K562 (cell line): Measurements from ENCODE around the gene LYVE1. TPM values are rescaled to one million over a fixed set of nuclear protein-coding genes. Genes with fewer than 3 reads are reported as not detected.

Experiments
- ATAC-seq: fragments of 200-7000 bp; cut with Tn5 transposase; 3 replicates; pipeline ENCODE4 v1.9.1; 2020; ENCODE audit warnings: moderate library complexity
- BruUV-seq: library from RNA; stranded (reverse); fragments of 400-500 nt; replicated peaks from 2 replicates; lab custom pipeline; 2021; lab: Mats Ljungman, UMichigan
- CTCF ChIA-PET: fragments of 300-600 bp; formaldehyde crosslinking; extraction: SDS; loops from one replicate; lab custom pipeline; 2021; ENCODE audit warnings: low intra/inter-chr PET ratio; lab: Yijun Ruan, JAX
- POLR2A ChIA-PET: fragments of 300-600, 350-650 bp; sonication (Branson Sonifier 250); formaldehyde crosslinking; extraction: SDS; loops from one replicate; lab custom pipeline; 2021; ENCODE audit warnings: antibody characterized with exemption, inconsistent platforms; lab: Yijun Ruan, JAX
- DNase-seq, 4 experiments: peaks; one replicate each; pipeline versions ENCODE4 v3.0.0 to v3.0.0-alpha.2; 2011 to 2018; ENCODE audit warnings: low spot score in 3 of 4, mixed read lengths in 3 of 4; ENCODE audit errors: extremely low read depth in 1 of 4
- FAIRE-seq: peaks from 2 replicates; lab custom pipeline; 2011; peaks lifted over from hg19 to GRCh38; lab: Jason Lieb, UNC
- H2AFZ ChIP-seq: 2 replicates; pipeline ENCODE4 v1.6.0; 2011; ENCODE audit warnings: low read depth, low read length, control low read depth, inconsistent platforms
- H3K27ac ChIP-seq: fragments of 200-600 bp; 3 replicates; pipeline ENCODE4 v1.8.0; 2011; ENCODE audit warnings: low read depth, mild to moderate bottlenecking, control low read depth, inconsistent platforms, low read length, moderate library complexity, mixed read lengths; ENCODE audit errors: extremely low read depth
- H3K27me3 ChIP-seq, 2 experiments: fragments of 300-600 bp in 1 of 2; 2 replicates in 1 of 2; 3 replicates in 1 of 2; pipeline versions ENCODE4 v1.6.0 to v1.8.0; 2011; ENCODE audit warnings: inconsistent platforms in 2 of 2, low read length in 2 of 2, mild to moderate bottlenecking in 1 of 2, mixed read lengths in 1 of 2, moderate library complexity in 1 of 2; ENCODE audit not compliant: control insufficient read depth in 2 of 2, insufficient read depth in 2 of 2
- H3K36me3 ChIP-seq: fragments of 300-600 bp; 3 replicates; pipeline ENCODE4 v1.8.0; 2011; ENCODE audit warnings: mild to moderate bottlenecking, low read length, inconsistent platforms; ENCODE audit not compliant: control insufficient read depth, insufficient read depth
- H3K4me1 ChIP-seq, 2 experiments: fragments of 200-600 bp in 1 of 2; replicated peaks in 1 of 2; 2 replicates in 1 of 2; 3 replicates in 1 of 2; pipeline versions ENCODE4 v1.5.1 to v1.8.0; 2011; ENCODE audit warnings: inconsistent platforms in 2 of 2, low read length in 2 of 2, mild to moderate bottlenecking in 1 of 2, mixed read lengths in 1 of 2, moderate library complexity in 1 of 2; ENCODE audit not compliant: control insufficient read depth in 2 of 2, insufficient read depth in 2 of 2
- H3K4me2 ChIP-seq: 2 replicates; pipeline ENCODE4 v1.6.1; 2011; ENCODE audit warnings: low read length, control low read depth, inconsistent platforms, mixed read lengths; ENCODE audit not compliant: insufficient read depth
- H3K4me3 ChIP-seq: fragments of 200-600 bp; sonication (generic), shearing (Covaris generic); 2 replicates; pipeline ENCODE4 v1.5.1; 2016; ENCODE audit warnings: control low read depth, inconsistent platforms
- H3K79me2 ChIP-seq: fragments of 200-600 bp; 3 replicates; pipeline ENCODE4 v1.8.0; 2011; ENCODE audit warnings: low read length, inconsistent platforms; ENCODE audit not compliant: control insufficient read depth, insufficient read depth
- H3K9ac ChIP-seq, 2 experiments: 2 replicates each; pipeline versions ENCODE4 v1.6.0 to v1.6.1; 2011; ENCODE audit warnings: low read depth in 2 of 2, low read length in 2 of 2, control low read depth in 1 of 2, inconsistent platforms in 1 of 2, mild to moderate bottlenecking in 1 of 2, mixed read lengths in 1 of 2; ENCODE audit not compliant: insufficient read depth in 1 of 2
- H3K9me1 ChIP-seq: one replicate; pipeline ENCODE4 v1.6.0; 2011; ENCODE audit warnings: inconsistent platforms, mild to moderate bottlenecking, low read length, moderate library complexity; ENCODE audit not compliant: control insufficient read depth, insufficient read depth
- H3K9me3 ChIP-seq: replicated peaks from 2 replicates; pipeline ENCODE4 v1.5.1; 2011; ENCODE audit warnings: low read depth, low read length, inconsistent platforms; ENCODE audit not compliant: control insufficient read depth, insufficient read depth
- H4K20me1 ChIP-seq: replicated peaks from 2 replicates; pipeline ENCODE4 v1.6.1; 2011; ENCODE audit warnings: low read length, inconsistent platforms, mixed read lengths; ENCODE audit not compliant: control insufficient read depth, insufficient read depth
- HNRNPUL1 ChIP-seq: fragments of 200-400 bp; formaldehyde crosslinking; IDR thresholded peaks from 2 replicates; pipeline ENCODE4 v1.6.1; 2017; ENCODE audit warnings: low read length
- HOMEZ ChIP-seq: fragments of 250-450 bp; sonication (Bioruptor Pico); IDR thresholded peaks from 2 replicates; pipeline ENCODE4 v1.4.0; 2020; ENCODE audit warnings: mild to moderate bottlenecking, moderate library complexity
- RBFOX2 ChIP-seq: fragments of 200-400 bp; formaldehyde crosslinking; IDR thresholded peaks from 2 replicates; pipeline ENCODE4 v1.6.1; 2017; ENCODE audit warnings: low read depth, mild to moderate bottlenecking, low read length, moderate library complexity
- SNIP1 ChIP-seq: fragments of 450-650 bp; IDR thresholded peaks from 2 replicates; pipeline ENCODE4 v1.7.1; 2017; ENCODE audit warnings: low read depth, mild to moderate bottlenecking
- WGBS: fragments of 100-300 bp; shearing (Covaris generic); methylation state at CpG from one replicate; pipeline ENCODE4 v1.1.6; 2016; ENCODE audit warnings: low coverage, mixed read lengths; ENCODE audit not compliant: insufficient coverage; ENCODE audit errors: missing lambda C conversion rate; 5-methylcytosine and 5-hydroxymethylcytosine counted together
- in situ Hi-C: fragments of 300-500 bp; cut with MboI; formaldehyde crosslinking; loops from 4 replicates; pipeline ENCODE4 v1.15.0; 2018; ENCODE audit warnings: inconsistent platforms, mixed read lengths
- intact Hi-C: fragments of 100-400 bp; cut with micrococcal nuclease; formaldehyde crosslinking; loops from 2 replicates; pipeline ENCODE4 v1.14.2; 2022
- polyA plus RNA-seq, 8 experiments: library from polyadenylated mRNA; depleted of rRNA in 4 of 8; stranded (reverse) in 5 of 8; unstranded in 3 of 8; fragments of >200 nt; fragmentation: Nextera tagmentation in 2 of 8; fragmentation: Illumina TruSeq in 1 of 8; extraction: Ambion mirVana in 2 of 8; extraction: Trizol in 1 of 8; gene quantifications; 2 replicates each; pipeline versions ENCODE4 v1.2.1 to v1.2.3, GENCODE V29; 2011 to 2014; ENCODE audit warnings: inconsistent platforms in 1 of 8, missing spikeins in 1 of 8
- total RNA-seq, 7 experiments: library from RNA; depleted of rRNA in 6 of 7; stranded (reverse); fragments of >200 nt in 6 of 7; fragmentation: Illumina TruSeq in 2 of 7; extraction: Trizol in 2 of 7; gene quantifications; 2 replicates each; pipeline versions ENCODE4 v1.2.1 to v1.2.3, GENCODE V29; 2011 to 2021; ENCODE audit warnings: low replicate concordance in 1 of 7
- TF ChIP-seq, protein P1 (sequence below): fragments of 250-450 bp; sonication (Bioruptor Pico); IDR thresholded peaks from 2 replicates; pipeline ENCODE4 v1.5.0; 2021; ENCODE audit warnings: mild to moderate bottlenecking, moderate library complexity

Gene LYVE1
- total and polyA plus RNA-seq, 9 of the 15 experiments (the other 6 are each of a cell fraction or from before 2014, with no cell fraction given) = 0.06 to 1.1 (median 0.14) TPM; not detected in 1

DNA sequence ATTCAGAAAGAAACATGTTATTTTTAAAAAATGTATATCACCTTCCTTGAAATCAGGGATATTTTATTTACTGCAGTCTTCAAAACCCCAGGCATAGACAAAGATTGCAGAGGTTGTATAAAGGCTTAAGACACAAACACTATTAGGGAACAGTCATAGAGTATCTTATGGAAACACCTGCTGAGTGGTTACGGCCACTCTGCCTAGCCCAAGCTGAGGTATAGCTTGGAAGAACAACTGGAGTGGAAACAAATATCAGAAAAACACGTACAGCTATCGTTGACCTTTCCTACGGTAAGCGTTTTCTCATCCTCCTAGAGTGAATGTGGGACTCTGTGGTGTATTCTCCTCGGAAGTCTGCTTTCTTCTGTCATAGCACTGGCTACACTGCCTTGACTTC is 30.4 kb upstream of the LYVE1 start:
- TF ChIP-seq HOMEZ (CRISPR knock-in tag) (no peak), HNRNPUL1 (no peak), SNIP1 (no peak), RBFOX2 (no peak)
- TF ChIP-seq, protein P1, sequence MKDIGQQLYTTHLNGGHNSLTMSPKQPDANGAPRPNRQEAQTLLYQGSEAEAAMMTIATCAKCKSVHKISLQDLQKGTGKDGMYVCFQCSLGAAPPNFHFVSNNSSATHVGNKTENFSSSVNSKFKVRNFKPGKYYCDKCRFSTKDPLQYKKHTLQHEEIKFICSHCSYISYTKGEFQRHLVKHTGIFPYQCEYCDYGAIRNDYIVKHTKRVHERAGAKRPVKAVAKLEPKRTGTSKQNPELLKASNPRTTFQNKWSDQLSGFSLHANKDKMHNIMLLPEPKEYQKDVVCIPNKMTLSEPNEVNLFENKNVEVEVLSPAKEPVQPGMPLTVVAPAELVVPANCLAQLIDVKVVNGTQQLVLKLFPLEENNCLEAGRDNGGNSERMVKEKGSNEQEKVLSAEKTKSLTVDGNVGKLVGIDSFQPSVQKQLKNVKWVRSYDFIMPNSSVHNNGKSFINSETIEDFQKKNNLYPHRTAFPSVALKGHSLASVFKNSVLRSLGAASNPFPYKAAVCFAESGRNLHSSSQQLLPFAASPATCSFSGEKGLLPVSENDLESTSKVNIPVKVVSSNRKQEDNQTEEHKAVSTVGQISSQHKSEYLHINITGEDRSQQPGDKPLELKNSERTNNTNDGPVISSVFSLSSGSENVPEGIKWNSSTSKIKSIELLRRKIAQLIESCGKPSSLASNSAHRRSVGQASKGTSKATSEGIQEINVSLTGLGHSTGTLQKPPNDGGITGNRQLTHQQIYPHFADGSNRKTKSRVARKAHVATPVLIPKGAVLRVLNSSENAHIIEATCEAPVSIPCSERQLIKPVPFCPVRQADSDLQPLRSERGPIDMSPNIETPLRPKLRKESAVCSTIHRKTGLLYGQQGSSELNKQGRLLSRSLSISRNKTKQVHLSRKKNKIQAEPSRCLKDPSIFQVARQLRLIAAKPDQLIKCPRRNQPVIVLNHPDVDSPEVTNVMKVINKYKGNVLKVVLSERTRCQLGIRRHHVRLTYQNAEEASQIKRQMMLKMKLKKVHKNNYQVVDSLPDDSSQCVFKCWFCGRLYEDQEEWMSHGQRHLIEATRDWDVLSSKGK (CRISPR knock-in tag) = no peak
- no peak for FAIRE-seq
- H4K20me1 ChIP-seq = no peaks in the 10 kb centered on the region
- intact Hi-C loops = no loop called here
- no peaks in the 10 kb centered on the region for H3K79me2 ChIP-seq
- BruUV-seq = no TSS peak
- H3K4me3 ChIP-seq = no peak overlapping the region
- peaks cover 3 to 9% of the 10 kb centered on the region in 2 experiments; a peak in 4 of 5 replicates for H3K4me1 ChIP-seq
- DNase-seq = no peak
- ATAC-seq = no peak
- peak overlapping the region; percentile 48; the same call in 1 of the 2 replicates for H2AFZ ChIP-seq
- WGBS = 40% methylated on average over 6 of the region's 6 CpGs
- no peaks in the 10 kb centered on the region for H3K9me1 ChIP-seq
- no peaks in the 10 kb centered on the region for H3K9me3 ChIP-seq
- CTCF ChIA-PET = no interaction called here
- H3K9ac ChIP-seq = no peak overlapping the region
- POLR2A ChIA-PET = no interaction called here
- in situ Hi-C loops = no loop called here
- no peaks in the 10 kb centered on the region for H3K27me3 ChIP-seq
- H3K36me3 ChIP-seq = no peaks in the 10 kb centered on the region
- no peak overlapping the region for H3K4me2 ChIP-seq
- no peak overlapping the region for H3K27ac ChIP-seq
